GM18873 (cell line): ENCODE data around the gene SLC35E1.
"Not testable (repeated sequence)": the region's sequence is repeated elsewhere in the genome, so short reads cannot be mapped to it uniquely, and the experiment has no call there.

Source experiments
- ATAC-seq: cut with Tn5 transposase; IDR thresholded peaks from one replicate; pipeline ENCODE4 v1.9.1; 2021; ENCODE audit warnings: mild to moderate bottlenecking, moderate library complexity, moderate number of reproducible peaks; ENCODE audit not compliant: unreplicated experiment, low FRiP score

Gene SLC35E1

GRCh38 chr19:16527971-16528521 is 44.2 kb downstream of the SLC35E1 start:
- no peak for ATAC-seq

- no peak for ATAC-seq
Observed at GRCh38 chr19:16527334-16527935, 44.8 kb downstream of the SLC35E1 start.

- ATAC-seq, result no peak
Observed at GRCh38 chr19:16525751-16526481, 46.3 kb downstream of the SLC35E1 start.

GRCh38 chr19:16524991-16525734 is 47.1 kb downstream of the SLC35E1 start:
- no peak for ATAC-seq

DNA sequence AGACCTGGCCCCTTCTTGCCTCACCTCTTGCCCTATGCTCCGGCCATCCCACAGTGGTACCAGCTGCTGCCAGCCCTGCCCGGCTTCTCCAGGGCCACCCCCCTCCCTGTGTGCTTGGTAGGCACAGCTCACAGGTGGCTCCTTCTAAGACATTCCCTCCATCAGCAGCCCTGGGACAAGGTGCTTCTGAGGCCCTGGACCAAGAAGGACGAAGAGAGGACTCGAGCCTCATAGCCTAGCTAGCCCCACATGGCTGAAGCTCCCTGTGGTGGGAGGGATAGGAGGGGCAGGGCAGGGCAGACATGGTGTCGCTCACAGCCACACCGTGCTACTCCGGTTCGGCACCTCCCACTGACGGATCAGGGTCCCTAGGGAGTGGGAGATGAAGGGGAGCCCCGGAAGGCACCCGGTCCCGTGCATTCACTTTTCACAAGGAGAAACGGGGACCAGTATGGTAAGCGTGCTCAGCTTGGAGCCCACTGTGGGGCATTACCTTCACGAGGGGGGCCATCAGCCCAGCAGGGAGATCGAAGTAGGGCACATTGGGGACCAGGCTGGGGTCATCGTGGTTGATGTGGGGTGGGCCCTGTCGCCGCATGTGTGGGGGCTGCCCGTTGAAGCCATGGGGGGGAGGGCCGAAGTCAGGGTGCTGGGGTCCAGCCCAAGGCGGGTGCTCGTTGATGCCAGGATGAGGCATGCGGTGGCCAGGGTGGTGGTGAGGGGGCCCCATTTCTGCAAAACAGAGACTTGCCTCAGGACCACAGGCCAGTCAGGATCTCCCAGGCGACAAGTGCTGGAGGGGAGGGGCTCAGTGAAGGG is 49.4 kb downstream of the SLC35E1 start:
- ATAC-seq, result no peak

- no peak for ATAC-seq
Observed at GRCh38 chr19:16521715-16522289, 50.4 kb downstream of the SLC35E1 start.

GRCh38 chr19:16520986-16521624 is 51.1 kb downstream of the SLC35E1 start:
- ATAC-seq, result no peak

GRCh38 chr19:16520074-16520973 is 51.9 kb downstream of the SLC35E1 start:
- no peak for ATAC-seq

DNA sequence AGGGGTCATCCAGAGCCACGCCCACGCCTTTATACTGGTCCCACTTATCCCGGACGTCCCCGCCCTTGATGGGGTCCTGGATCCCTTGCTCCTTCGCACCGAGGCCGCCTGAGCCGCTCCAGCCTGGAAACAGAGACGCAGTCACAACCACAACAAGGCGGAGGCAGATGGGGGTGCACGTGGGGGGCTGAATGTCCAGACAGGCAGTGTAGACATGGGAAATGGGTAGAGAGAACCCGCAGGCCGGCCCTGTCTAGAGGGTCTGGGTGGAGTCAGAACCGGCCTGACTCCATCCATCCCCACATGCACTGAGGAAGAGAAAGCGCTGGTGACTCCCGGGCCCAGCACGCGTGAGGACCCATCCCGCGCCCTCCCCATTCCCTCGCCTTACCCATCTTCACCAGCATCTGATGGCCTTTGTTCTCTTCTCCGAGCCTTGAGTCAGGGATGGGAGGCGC is 53.0 kb downstream of the SLC35E1 start:
- no peak for ATAC-seq

- ATAC-seq, result no peak
Observed at GRCh38 chr19:16518483-16519229, 53.6 kb downstream of the SLC35E1 start.

DNA sequence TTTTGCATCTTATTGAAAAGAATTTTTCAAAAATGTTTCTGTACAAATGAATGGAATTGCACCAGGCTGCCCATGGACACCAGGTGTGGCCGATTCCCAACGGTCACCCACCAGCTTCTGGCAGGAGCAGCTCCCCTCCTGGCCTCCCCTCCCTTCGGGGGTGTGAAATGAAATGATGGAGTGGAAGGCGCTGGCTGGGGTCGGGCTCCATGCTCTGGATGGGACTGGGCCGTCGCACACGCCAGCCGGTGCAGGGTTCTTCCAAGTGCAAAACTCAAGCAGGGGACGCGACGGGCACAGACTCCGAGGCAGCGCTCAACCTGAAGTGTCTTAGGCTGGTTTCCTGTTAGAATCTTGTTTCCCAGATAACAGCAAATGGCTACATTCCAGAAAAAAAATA is 54.2 kb downstream of the SLC35E1 start:
- ATAC-seq, result no peak

DNA sequence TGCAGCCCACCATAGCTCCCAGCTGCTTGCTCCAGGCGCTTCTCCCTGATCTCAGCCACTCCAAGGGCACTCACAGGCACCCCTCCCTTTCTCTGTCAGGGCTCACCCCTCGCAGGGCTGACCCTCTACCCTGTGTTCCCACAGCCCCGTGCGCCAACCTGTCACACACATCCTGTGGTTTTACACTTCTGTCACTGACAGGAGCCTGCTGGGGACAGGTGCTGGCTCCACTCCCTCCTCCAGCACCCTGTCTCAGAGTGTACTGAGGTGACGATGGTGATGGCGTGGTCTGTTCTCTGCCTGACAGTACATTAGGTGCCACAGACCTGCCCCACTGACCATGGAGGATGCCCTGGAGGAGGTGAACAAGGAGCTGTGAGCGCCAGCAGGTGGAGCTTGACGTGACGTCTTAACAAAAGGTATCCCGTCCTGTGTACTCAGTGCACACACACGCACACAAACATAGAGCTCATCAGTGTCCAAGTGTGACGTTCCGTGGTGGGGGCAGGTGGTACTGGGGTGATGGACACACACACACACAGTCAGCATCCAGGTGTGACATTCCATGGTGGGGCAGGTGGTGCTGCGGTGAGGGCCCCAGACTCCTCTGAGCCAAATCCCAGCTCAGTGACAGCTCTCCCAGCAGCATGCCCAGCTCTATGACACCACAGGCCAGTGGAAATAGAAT is 55.1 kb downstream of the SLC35E1 start:
- ATAC-seq, result no peak

- no peak for ATAC-seq
Observed at GRCh38 chr19:16516381-16516780, 55.8 kb downstream of the SLC35E1 start.

GRCh38 chr19:16514383-16515019 is 57.7 kb downstream of the SLC35E1 start:
- ATAC-seq, result no peak

- not testable (repeated sequence) for ATAC-seq
Observed at GRCh38 chr19:16512611-16513010, 59.6 kb downstream of the SLC35E1 start.

DNA sequence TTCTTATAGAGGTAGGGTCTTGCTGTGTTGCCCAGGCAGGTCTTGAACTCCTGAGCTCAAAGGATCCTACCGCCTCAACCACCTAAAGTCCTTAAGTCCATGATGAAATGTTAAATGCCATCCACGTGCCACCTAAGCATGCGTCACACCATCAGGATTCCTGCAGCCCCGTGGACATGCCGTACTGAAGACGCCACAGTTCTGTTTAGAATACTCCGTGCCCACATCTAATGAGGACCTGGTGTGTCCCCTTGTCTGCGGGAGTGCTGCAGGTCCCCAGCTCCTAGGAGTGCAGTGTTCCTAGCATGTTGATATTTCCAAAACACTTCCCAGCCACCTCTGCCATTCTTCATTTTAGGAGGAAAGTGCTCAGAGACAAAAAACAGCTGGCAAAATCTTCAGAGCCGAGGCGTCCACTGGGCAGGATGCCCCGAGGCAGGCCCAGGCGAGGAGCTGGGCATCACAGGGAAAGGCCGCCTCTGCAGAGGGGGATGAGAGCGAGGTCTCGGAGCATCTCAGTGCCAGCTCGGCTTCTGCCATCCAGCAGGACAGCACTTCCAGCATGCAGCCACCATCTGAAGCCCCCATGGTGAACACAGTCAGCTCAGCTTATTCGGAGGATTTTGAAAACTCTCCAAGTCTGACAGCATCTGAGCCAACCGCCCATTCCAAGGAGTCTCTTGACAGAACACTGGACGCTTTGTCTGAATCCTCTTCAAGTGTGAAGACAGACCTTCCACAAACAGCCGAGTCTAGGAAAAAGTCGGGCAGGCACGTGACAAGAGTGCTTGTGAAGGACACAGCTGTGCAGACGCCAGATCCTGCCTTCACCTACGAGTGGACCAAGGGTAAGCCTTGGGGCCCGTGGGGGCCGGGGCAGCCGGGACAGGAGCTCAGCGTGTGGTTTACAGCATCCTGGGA is 62.8 kb downstream of the SLC35E1 start:
- no peak for ATAC-seq
